ENCODE data around the gene MACROH2A2.

MACROH2A2 gene

GRCh38 chr10:70137135-70137534 lies 84.5 kb downstream of the MACROH2A2 start:
- H3K4me2 ChIP-seq = no peak overlapping the region
- no peak overlapping the region for H2AFZ ChIP-seq (ENCODE audit: low read depth)
- TF ChIP-seq CTCF (conservative IDR thresholded peaks at IDR 0.05; ENCODE audit: low read depth, low read length) = no peak
- H3K79me2 ChIP-seq (ENCODE audit: insufficient read depth, low read depth) = peaks cover 6% of the 10 kb centered on the region; the same call in 1 of the 2 replicates
- no peaks in the 10 kb centered on the region for H4K20me1 ChIP-seq (ENCODE audit: insufficient read depth)
- no peaks in the 10 kb centered on the region for H3K36me3 ChIP-seq (ENCODE audit: insufficient read depth)
- H3K4me3 ChIP-seq (IDR thresholded peaks at IDR 0.05; ENCODE audit: insufficient read depth, low read depth, low read length) = no peak overlapping the region
- H3K27ac ChIP-seq = no peak overlapping the region
- no peaks in the 10 kb centered on the region for H3K27me3 ChIP-seq (ENCODE audit: insufficient read depth, low read depth)
- H3K9ac ChIP-seq = no peak overlapping the region
- peaks cover 11% of the 10 kb centered on the region for H3K4me1 ChIP-seq (ENCODE audit: low read depth, poor library complexity, severe bottlenecking)

GRCh38 chr10:70137927-70138883 lies 85.6 kb downstream of the MACROH2A2 start:
- H3K4me2 ChIP-seq = no peak overlapping the region

GRCh38 chr10:70139151-70139996 lies 86.7 kb downstream of the MACROH2A2 start:
- Histone ChIP-seq H3K9ac (no peak overlapping the region), H3K4me2 (no peak overlapping the region), H3K79me2 (ENCODE audit: insufficient read depth, low read depth) (no peaks in the 10 kb centered on the region), H3K36me3 (ENCODE audit: insufficient read depth) (no peaks in the 10 kb centered on the region), H3K27ac (no peak overlapping the region), H3K4me3 (IDR thresholded peaks at IDR 0.05; ENCODE audit: insufficient read depth, low read depth, low read length) (no peak overlapping the region), H3K4me1 (ENCODE audit: low read depth, poor library complexity, severe bottlenecking) (peaks cover 1% of the 10 kb centered on the region), H3K27me3 (ENCODE audit: insufficient read depth, low read depth) (no peaks in the 10 kb centered on the region), H4K20me1 (ENCODE audit: insufficient read depth) (no peaks in the 10 kb centered on the region), H2AFZ (ENCODE audit: low read depth) (no peak overlapping the region)
- TF ChIP-seq CTCF (conservative IDR thresholded peaks at IDR 0.05; ENCODE audit: low read depth, low read length) = no peak

More at GRCh38 chr10:70137927-70138883, 85.6 kb downstream of the MACROH2A2 start:
- Histone ChIP-seq H3K27me3 (ENCODE audit: insufficient read depth, low read depth) (no peaks in the 10 kb centered on the region), H3K36me3 (ENCODE audit: insufficient read depth) (no peaks in the 10 kb centered on the region), H3K27ac (no peak overlapping the region), H3K4me1 (ENCODE audit: low read depth, poor library complexity, severe bottlenecking) (peaks cover 9% of the 10 kb centered on the region), H3K4me3 (IDR thresholded peaks at IDR 0.05; ENCODE audit: insufficient read depth, low read depth, low read length) (no peak overlapping the region), H3K79me2 (ENCODE audit: insufficient read depth, low read depth) (peaks cover 3% of the 10 kb centered on the region; the same call in 1 of the 2 replicates), H3K9ac (no peak overlapping the region), H4K20me1 (ENCODE audit: insufficient read depth) (no peaks in the 10 kb centered on the region), H2AFZ (ENCODE audit: low read depth) (no peak overlapping the region)
- TF ChIP-seq CTCF (conservative IDR thresholded peaks at IDR 0.05; ENCODE audit: low read depth, low read length) = no peak

GRCh38 chr10:70139997-70140250 lies 87.3 kb downstream of the MACROH2A2 start:
- Histone ChIP-seq H2AFZ (ENCODE audit: low read depth) (no peak overlapping the region), H3K4me1 (ENCODE audit: low read depth, poor library complexity, severe bottlenecking) (peaks cover 7% of the 10 kb centered on the region), H3K4me3 (IDR thresholded peaks at IDR 0.05; ENCODE audit: insufficient read depth, low read depth, low read length) (no peak overlapping the region), H3K9ac (no peak overlapping the region), H3K27ac (no peak overlapping the region), H3K79me2 (ENCODE audit: insufficient read depth, low read depth) (no peaks in the 10 kb centered on the region), H3K27me3 (ENCODE audit: insufficient read depth, low read depth) (no peaks in the 10 kb centered on the region), H4K20me1 (ENCODE audit: insufficient read depth) (no peaks in the 10 kb centered on the region), H3K4me2 (no peak overlapping the region), H3K36me3 (ENCODE audit: insufficient read depth) (no peaks in the 10 kb centered on the region)
- TF ChIP-seq CTCF (conservative IDR thresholded peaks at IDR 0.05; ENCODE audit: low read depth, low read length) = no peak

All from KMS-11 (cell line).